Right lobe of liver (tissue), 6 donors: ENCODE measurements around the gene PRKCA. TPM values are rescaled to one million over a fixed set of nuclear protein-coding genes. Genes with fewer than 3 reads are reported as not detected.

Source experiments
- ATAC-seq, 4 donors: fragments of 200-7000 bp; cut with Tn5 transposase; one replicate each; pipeline ENCODE4 v1.9.1; 2020; ENCODE audit warnings: mild to moderate bottlenecking in 4 of 4, moderate library complexity in 4 of 4
- DNase-seq, 3 donors: peaks; one replicate each; pipeline ENCODE4 v3.0.0-alpha.2; 2020
- H3K27ac ChIP-seq, 3 donors: fragments of 200-600 bp; one replicate each; pipeline ENCODE4 v1.8.0; 2022
- H3K27me3 ChIP-seq, 2 donors: fragments of 200-600 bp; one replicate each; pipeline ENCODE4 v1.8.0; 2022
- H3K36me3 ChIP-seq, 4 donors: fragments of 200-600 bp; sonication (generic) in 1 of 4; one replicate each; pipeline versions ENCODE4 v1.5.1 to v1.8.0; 2017 to 2022; ENCODE audit warnings: control low read depth in 1 of 4
- H3K4me1 ChIP-seq, 4 donors: fragments of 200-600 bp; sonication (generic) in 1 of 4; one replicate each; pipeline versions ENCODE4 v1.5.1 to v1.8.0; 2017 to 2022; ENCODE audit warnings: control low read depth in 1 of 4
- H3K4me3 ChIP-seq, 3 donors: fragments of 200-600 bp; one replicate each; pipeline ENCODE4 v1.8.0; 2022
- H3K9me3 ChIP-seq, 4 donors: fragments of 200-600 bp; sonication (generic) in 1 of 4; one replicate each; pipeline versions ENCODE4 v1.5.1 to v1.8.0; 2017 to 2022; ENCODE audit warnings: control low read depth in 1 of 4
- POLR2A ChIP-seq: fragments of 450-650 bp; IDR thresholded peaks from one replicate; pipeline ENCODE4 v1.6.1; 2017; ENCODE audit warnings: antibody characterized with exemption, mild to moderate bottlenecking
- WGBS: methylation state at CpG from one replicate; pipeline ENCODE4 v1.1.6; 2018; ENCODE audit warnings: low coverage, low lambda C conversion rate; ENCODE audit not compliant: insufficient coverage; ENCODE audit errors: missing lambda C conversion rate; 5-methylcytosine and 5-hydroxymethylcytosine counted together
- intact Hi-C, 2 donors: fragments of 100-400 bp; cut with DNase I; formaldehyde crosslinking; loops; one replicate each; pipeline versions ENCODE4 v1.11.2 to v1.14.1; 2022
- total RNA-seq, 6 experiments: library from RNA; depleted of rRNA in 2 of 6; stranded (reverse); fragments of >200 nt in 2 of 6; fragmentation: NEBNext Ultra II Directional in 3 of 6; extraction: Animal tissue kit (Norgen Biotek cat#: 25700) in 3 of 6; gene quantifications; one replicate each; pipeline versions ENCODE4 v1.1.0 to v1.2.4, GENCODE V29; 2016 to 2023
- TF ChIP-seq, protein P1 (sequence below), 4 donors: fragments of 200-600 bp in 3 of 4; fragments of 450-650 bp in 1 of 4; IDR thresholded peaks; one replicate each; pipeline versions ENCODE4 v1.5.1 to v1.8.0; 2016 to 2022; ENCODE audit warnings: antibody characterized with exemption in 4 of 4, mild to moderate bottlenecking in 2 of 4
- donor health status: DM: no; HTN: yes; CAD: no.
- donor health status: DM: no; HTN: no; CAD: no.
- donor health status: DM: no; HTN: no; CAD: no.
- donor health status: DM: no; HTN: yes; CAD: no.
- donor health status: DM: no; HTN: yes; CAD: no.

The PRKCA gene
- total RNA-seq, 6 experiments from 2014 or later = 11.7 to 23.0 (median 18.7) TPM

DNA sequence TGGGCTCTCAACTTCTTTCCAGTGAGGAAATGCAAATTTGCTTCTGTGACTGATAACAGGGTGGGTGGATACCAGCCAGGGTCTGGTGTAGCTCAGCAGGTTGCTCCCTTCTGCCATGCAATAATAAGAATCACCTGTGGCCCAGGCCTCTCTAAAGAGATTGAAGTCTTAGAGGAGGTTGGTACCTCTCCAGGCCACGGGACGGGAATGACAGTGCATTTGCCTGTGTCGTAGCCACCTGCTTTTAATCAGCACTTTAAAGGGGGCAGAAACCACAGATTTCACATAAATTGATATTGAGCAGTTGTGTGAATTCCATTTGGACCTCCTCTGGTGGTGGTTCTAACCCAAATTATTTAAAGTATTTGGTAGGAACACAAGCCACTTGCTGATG lies 246.9 kb downstream of the PRKCA start:
- intact Hi-C loops = no loop called here
- 88% methylated on average over 3 of the region's 3 CpGs for WGBS
- TF ChIP-seq POLR2A = no peak
- TF ChIP-seq, protein P1, sequence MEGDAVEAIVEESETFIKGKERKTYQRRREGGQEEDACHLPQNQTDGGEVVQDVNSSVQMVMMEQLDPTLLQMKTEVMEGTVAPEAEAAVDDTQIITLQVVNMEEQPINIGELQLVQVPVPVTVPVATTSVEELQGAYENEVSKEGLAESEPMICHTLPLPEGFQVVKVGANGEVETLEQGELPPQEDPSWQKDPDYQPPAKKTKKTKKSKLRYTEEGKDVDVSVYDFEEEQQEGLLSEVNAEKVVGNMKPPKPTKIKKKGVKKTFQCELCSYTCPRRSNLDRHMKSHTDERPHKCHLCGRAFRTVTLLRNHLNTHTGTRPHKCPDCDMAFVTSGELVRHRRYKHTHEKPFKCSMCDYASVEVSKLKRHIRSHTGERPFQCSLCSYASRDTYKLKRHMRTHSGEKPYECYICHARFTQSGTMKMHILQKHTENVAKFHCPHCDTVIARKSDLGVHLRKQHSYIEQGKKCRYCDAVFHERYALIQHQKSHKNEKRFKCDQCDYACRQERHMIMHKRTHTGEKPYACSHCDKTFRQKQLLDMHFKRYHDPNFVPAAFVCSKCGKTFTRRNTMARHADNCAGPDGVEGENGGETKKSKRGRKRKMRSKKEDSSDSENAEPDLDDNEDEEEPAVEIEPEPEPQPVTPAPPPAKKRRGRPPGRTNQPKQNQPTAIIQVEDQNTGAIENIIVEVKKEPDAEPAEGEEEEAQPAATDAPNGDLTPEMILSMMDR (IDR thresholded peaks at IDR 0.05) = no peak
- Histone ChIP-seq H3K4me1 (peaks cover 0 to 21% (median 10%) of the 10 kb centered on the region in 4 donors), H3K9me3 (no peaks in the 10 kb centered on the region), H3K27me3 (no peaks in the 10 kb centered on the region), H3K27ac (no peak overlapping the region), H3K4me3 (no peak overlapping the region), H3K36me3 (no peaks in the 10 kb centered on the region)
- ATAC-seq (no peak), DNase-seq (no peak)

DNA sequence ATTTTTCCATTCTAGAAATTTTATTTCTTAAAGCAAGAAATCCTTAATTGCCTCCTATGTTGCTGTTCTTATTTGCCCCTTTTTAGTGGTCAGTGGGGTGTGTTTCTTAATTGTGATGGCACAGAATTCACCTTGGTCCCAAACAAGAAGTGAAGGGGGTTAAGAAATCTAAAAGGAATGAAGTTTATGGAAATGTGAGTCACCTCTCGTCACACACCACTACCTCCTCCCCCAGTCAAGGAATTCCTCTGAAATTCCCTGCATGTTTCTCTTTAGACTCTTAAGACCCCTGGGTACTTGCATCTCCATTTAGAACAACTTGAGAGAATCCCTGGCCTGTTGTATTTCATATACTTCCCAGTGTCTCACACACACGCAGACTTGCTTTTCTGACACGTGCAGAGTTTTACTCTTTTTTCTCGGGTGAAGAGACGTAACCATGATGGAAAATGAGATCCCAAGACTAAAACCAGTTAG lies 247.4 kb downstream of the PRKCA start:
- Histone ChIP-seq H3K36me3 (no peaks in the 10 kb centered on the region), H3K27ac (no peak overlapping the region), H3K9me3 (no peaks in the 10 kb centered on the region), H3K4me3 (no peak overlapping the region), H3K27me3 (no peaks in the 10 kb centered on the region), H3K4me1 (peaks cover 0 to 21% (median 10%) of the 10 kb centered on the region in 4 donors)
- WGBS = 80% methylated on average over 5 of the region's 5 CpGs
- TF ChIP-seq, protein P1 (IDR thresholded peaks at IDR 0.05) = no peak
- no peak for TF ChIP-seq POLR2A
- intact Hi-C loops = no loop called here
- ATAC-seq (no peak), DNase-seq (no peak)

DNA sequence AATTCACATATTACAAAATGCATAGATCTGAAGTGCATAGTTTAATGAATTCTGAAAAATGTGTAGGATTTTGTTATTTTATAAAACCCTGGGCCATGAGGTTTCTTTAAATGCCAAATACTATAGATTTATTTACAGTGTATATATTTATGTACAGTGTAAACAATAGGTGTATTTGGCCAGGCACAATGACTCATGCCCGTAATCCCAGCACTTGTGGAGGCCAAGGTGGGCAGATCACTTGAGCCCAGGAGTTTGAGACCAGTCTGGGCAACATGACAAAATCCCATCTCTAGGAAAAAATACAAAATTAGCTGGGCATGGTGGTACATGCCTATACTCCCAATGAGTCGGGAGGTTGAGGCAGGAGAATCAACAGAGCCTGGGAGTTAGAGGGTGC lies 249.4 kb downstream of the PRKCA start:
- ATAC-seq (no peak), DNase-seq (no peak)
- intact Hi-C loops = no loop called here
- H3K36me3 ChIP-seq = no peaks in the 10 kb centered on the region
- H3K9me3 ChIP-seq = no peaks in the 10 kb centered on the region
- no peak for TF ChIP-seq POLR2A
- TF ChIP-seq, protein P1 (IDR thresholded peaks at IDR 0.05) = no peak
- no peak overlapping the region for H3K27ac ChIP-seq
- peaks cover 0 to 20% (median 9%) of the 10 kb centered on the region in 4 donors for H3K4me1 ChIP-seq
- no peak overlapping the region for H3K4me3 ChIP-seq
- WGBS = 92% methylated on average over 2 of the region's 2 CpGs
- no peaks in the 10 kb centered on the region for H3K27me3 ChIP-seq

DNA sequence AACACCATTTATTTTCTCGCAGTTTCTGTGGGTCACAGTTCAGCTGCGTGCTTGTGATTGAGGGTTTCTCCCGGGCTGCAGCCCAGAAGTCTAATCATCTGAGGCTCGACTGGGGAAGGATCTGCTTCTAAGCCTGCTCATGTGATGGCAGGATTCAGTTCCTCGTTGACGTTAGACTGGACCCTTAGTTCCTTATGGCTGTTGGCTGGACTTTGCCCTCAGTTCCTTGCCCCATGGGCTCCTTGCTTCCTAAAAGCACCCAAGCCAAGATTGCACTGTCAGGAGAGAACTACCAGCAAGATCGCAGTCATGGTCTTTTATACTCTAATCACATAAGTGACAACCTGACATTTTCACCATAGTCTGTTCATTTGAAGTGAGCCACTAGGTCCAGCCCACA lies 250.0 kb downstream of the PRKCA start:
- H3K27me3 ChIP-seq = no peaks in the 10 kb centered on the region
- H3K4me1 ChIP-seq = peaks cover 0 to 15% (median 6%) of the 10 kb centered on the region in 4 donors
- 100% methylated on average over 4 of the region's 7 CpGs for WGBS
- DNase-seq (no peak), ATAC-seq (no peak)
- no peaks in the 10 kb centered on the region for H3K9me3 ChIP-seq
- no peaks in the 10 kb centered on the region for H3K36me3 ChIP-seq
- intact Hi-C loops = no loop called here
- TF ChIP-seq, protein P1 (IDR thresholded peaks at IDR 0.05) = no peak
- no peak for TF ChIP-seq POLR2A
- H3K27ac ChIP-seq = no peak overlapping the region
- H3K4me3 ChIP-seq = no peak overlapping the region

DNA sequence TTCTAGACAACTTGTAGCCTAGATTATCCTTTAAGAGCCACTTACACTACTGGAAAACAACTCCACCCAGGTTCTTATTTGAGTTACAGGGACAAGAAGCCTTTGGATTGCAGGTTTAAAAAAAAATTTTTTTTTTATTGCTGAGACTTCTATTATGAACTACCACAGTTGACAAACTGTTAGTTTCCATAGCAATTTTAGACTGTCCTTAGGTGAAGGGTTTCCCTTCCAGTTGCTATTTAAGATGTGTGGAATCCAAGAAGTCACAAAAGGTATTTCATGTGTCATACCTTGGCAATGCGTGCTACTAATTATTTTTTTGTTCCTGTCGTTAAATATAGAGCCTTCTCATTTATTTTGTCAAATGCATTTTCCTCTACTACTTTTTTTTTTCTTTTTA lies 253.2 kb downstream of the PRKCA start:
- DNase-seq = no peak
- Histone ChIP-seq H3K36me3 (no peaks in the 10 kb centered on the region), H3K27me3 (no peaks in the 10 kb centered on the region), H3K4me3 (no peak overlapping the region), H3K4me1 (no peaks in the 10 kb centered on the region), H3K27ac (no peak overlapping the region), H3K9me3 (no peaks in the 10 kb centered on the region)
- intact Hi-C loops = no loop called here
- WGBS = 95% methylated on average over 2 of the region's 2 CpGs
- no peak for TF ChIP-seq POLR2A
- TF ChIP-seq, protein P1 (IDR thresholded peaks at IDR 0.05) = no peak
- no peak for ATAC-seq
